GM18868 (cell line): ENCODE measurements around the gene RPL21.
"Not testable (repeated sequence)": the region's sequence is repeated elsewhere in the genome, so short reads cannot be mapped to it uniquely, and the experiment has no call there.

Source experiments
- ATAC-seq: cut with Tn5 transposase; IDR thresholded peaks from one replicate; pipeline ENCODE4 v1.9.1; 2021; ENCODE audit warnings: mild to moderate bottlenecking, moderate library complexity; ENCODE audit not compliant: unreplicated experiment

The RPL21 gene

DNA sequence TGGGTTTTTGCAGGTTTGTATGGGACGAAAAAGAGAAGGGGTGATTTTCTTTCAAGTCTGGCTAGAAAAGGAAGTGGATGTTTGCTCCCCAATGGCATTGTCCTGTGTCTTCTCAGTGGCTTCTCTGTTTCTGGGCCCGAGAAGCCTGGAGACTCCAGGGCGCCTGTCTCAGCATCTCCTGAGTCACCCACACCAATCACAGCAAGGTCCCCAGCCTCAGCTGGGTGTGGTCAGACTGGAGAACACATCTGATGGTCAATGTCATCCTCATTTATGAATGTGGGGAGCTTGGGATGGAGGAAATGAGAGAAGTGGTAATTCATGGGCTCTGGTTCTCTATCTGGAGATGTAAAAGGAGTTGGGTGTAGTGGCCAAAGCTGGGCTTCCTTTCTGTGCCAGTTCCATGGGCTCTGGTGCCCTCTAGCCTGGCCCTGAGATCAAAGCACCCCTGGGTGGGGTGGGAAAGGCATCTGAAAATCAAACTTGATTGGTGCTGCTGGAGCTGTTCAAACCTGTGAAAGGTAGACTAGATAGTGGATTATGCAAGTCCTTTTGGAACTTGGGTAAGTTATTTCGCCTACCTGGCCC is 32.6 kb downstream of the RPL21 start:
- ATAC-seq = no peak

- ATAC-seq = no peak
Measured at GRCh38 chr13:27288392-27288791, 37.0 kb downstream of the RPL21 start.

GRCh38 chr13:27289011-27289665 is 37.8 kb downstream of the RPL21 start:
- no peak for ATAC-seq

DNA sequence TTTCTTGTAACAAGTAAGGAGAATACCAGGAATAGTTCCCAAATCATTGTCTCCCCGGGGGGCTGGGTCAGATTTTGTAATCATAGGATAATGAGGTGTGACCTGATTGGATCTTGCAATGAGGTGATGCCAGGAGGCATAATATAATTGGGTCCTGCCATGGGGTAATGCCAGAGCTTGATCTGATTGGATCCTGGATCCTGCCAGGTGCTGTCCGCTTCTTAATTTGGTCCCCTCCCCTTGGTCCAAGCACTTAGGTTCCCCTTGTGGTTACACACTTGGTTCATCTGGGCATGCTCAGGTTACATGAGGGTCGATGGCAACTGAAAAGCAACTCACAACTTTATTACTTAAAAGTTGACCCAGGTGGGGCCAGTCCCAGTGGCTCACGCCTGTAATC is 39.4 kb downstream of the RPL21 start:
- no peak for ATAC-seq

DNA sequence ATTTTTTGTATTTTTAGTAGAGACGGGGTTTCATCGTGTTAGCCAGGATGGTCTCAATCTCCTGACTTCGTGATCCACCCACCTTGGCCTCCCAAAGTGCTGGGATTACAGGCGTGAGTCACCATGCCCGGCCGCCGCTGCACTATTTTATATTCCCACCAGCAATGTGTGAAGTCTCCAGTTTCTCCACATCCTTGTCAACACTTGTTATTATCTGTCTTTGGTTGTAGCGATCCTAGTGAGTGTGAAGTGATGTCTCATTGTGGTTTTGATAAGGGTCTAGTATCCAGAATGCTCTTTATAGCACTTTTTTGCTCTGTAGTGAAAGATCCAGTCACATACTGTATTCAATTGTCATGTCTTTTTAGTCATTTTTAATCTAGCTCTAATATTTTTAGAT is 40.6 kb downstream of the RPL21 start:
- ATAC-seq = not testable (repeated sequence)

DNA sequence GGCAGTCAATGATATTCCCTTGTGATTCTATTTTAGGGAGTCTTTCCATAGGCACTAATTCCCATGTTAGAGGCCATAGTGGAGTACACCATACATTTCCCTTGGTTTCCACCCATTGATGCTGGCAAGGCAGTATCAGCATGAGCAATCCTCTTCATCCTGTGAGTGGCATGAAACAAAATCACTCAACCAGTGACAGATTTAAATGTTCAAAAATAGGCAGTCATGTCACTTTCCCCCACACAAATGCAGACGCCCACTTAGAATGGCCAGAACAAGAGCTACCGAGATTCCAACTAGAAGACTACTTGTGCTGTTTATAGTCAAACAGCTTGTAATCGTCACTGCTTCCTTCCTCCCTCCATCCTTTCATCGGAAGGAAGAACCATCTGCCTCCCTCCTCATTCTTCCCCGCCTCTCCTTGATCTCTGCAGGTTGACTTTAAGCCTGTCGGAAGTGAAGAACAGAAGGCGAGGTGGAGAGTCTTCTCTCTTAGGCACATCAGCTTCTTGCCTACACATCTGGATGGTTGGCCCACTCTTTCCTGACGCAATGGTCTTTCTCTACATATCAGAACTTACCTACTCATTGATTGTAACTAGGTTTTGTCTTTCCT is 41.8 kb downstream of the RPL21 start:
- no peak for ATAC-seq

GRCh38 chr13:27293873-27294515 is 42.6 kb downstream of the RPL21 start:
- ATAC-seq = no peak

- ATAC-seq = no peak
Measured at GRCh38 chr13:27295096-27295495, 43.7 kb downstream of the RPL21 start.

DNA sequence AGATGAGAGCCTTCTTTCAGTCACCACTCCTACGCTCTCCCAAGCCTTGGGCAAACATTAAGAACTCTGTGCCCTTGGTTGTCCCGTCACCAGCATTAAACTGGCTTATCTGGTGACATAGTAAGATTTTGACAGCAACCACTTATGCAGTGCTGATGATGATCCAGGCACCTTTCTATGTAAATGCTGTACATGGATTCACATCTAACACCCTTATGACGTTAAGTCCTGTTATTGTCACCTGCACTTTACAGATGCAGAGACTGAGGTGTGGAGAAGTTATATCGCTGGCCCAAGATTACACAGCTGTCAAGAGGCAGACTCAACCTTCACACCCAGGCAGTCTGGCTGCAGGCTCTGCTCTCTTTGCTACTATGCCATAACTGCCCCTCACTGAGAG is 44.3 kb downstream of the RPL21 start:
- no peak for ATAC-seq

GRCh38 chr13:27296496-27296895 is 45.1 kb downstream of the RPL21 start:
- ATAC-seq = no peak

DNA sequence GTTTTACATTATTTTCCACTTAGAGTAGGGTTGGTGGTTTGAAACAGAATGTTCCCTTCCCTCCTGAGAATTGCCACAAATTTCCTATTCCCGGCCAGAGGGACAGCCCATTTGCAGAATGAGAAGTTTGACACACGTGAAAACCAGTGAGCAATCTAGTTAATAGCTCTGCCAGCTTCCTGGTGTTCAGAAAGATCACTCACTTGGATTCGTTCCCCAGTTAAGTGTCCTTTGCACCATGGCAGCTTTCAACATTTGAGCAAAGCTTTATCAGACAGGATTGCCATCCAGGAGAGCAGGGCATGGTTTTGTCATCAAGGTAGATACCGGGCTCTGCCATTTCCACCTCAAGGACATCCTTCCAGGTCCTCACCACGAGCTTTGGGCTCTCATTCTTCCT is 47.5 kb downstream of the RPL21 start:
- ATAC-seq = no peak

DNA sequence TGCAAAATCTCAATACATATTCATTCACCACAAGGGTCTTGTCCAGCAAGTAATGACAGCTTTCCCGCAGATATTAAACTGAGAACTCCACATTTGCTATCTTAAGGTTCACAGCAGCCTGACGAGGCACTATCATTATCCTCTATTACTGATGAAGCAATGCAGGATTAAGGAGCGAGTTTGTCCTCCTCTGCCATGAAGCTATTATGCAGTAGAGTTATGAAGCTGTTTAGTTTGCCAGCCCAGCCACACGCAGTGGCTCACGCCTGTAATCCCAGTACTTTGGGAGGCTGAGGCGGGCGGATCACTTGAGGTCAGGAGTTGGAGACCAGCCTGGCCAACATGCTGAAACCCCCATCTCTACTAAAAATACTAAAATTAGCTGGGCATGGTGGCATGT is 49.0 kb downstream of the RPL21 start:
- not testable (repeated sequence) for ATAC-seq

GRCh38 chr13:27300941-27301586 is 49.7 kb downstream of the RPL21 start:
- no peak for ATAC-seq

- ATAC-seq = no peak
Measured at GRCh38 chr13:27302643-27303262, 51.4 kb downstream of the RPL21 start.

DNA sequence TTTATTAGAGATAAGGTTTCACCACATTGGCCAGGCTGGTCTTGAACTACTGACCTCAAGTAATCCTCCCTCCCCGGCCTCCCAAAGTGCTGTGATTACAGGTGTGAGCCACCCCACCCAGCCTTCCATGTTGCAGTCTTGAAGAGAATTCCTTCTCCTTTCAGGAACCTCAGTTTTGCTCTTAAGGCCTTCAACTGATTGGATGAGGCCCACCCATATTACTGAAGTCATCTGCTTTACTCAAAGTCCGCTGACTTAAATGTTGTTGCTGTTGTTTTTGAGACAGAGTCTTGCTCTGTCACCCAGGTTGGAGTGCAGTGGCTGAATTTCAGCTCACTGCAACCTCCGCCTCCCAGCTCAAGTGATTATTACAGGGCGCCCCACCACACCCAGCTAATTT is 52.7 kb downstream of the RPL21 start:
- ATAC-seq = no peak

GRCh38 chr13:27304611-27305010 is 53.3 kb downstream of the RPL21 start:
- no peak for ATAC-seq
